HG02571 (cell line): ENCODE measurements around the gene GRK2.
"Not testable (repeated sequence)": the region's sequence is repeated elsewhere in the genome, so short reads cannot be mapped to it uniquely, and the experiment has no call there.

Experiments used
- ATAC-seq: cut with Tn5 transposase; IDR thresholded peaks from one replicate; pipeline ENCODE4 v1.9.1; 2021; ENCODE audit warnings: mild to moderate bottlenecking, moderate library complexity; ENCODE audit not compliant: unreplicated experiment

The GRK2 gene

GRCh38 chr11:67311051-67311555 lies 44.8 kb downstream of the GRK2 start:
- no peak for ATAC-seq

- no peak for ATAC-seq
These were observed 45.3 kb downstream of the GRK2 start for GRCh38 chr11:67311556-67312082.

GRCh38 chr11:67312187-67313021 lies 46.1 kb downstream of the GRK2 start:
- no peak for ATAC-seq

- no peak for ATAC-seq
These were observed 47.0 kb downstream of the GRK2 start for GRCh38 chr11:67313125-67313890.

GRCh38 chr11:67314218-67314617 lies 47.9 kb downstream of the GRK2 start:
- no peak for ATAC-seq

DNA sequence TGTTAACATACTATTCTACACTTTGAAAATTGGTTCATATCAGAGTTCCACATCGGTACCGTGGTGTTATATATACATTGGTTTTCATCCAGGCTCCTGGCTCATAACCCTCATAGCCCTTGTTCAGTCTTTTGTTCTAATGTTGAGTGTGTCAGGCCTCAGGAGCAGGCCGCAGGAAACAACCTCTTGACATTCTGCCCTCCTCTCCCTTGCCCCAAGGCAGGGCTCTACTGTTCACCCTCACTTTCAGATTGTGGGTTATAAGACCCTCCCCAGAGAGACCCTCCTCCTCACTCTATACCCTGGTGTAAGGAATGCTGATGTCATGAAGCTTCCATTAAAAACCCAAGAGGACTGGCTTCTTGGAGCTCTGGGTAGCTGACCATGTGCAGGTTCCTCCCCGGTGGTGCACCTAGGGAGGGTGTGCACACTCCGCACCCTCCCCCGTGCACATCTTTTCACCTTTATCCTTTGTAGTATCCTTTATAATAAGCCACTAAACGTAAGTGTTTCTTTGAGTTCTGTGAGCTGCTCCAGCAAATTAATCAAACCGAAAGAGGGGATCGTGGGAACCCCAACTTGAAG lies 49.1 kb downstream of the GRK2 start:
- ATAC-seq: no peak

GRCh38 chr11:67316882-67317204 lies 50.6 kb downstream of the GRK2 start:
- no peak for ATAC-seq

DNA sequence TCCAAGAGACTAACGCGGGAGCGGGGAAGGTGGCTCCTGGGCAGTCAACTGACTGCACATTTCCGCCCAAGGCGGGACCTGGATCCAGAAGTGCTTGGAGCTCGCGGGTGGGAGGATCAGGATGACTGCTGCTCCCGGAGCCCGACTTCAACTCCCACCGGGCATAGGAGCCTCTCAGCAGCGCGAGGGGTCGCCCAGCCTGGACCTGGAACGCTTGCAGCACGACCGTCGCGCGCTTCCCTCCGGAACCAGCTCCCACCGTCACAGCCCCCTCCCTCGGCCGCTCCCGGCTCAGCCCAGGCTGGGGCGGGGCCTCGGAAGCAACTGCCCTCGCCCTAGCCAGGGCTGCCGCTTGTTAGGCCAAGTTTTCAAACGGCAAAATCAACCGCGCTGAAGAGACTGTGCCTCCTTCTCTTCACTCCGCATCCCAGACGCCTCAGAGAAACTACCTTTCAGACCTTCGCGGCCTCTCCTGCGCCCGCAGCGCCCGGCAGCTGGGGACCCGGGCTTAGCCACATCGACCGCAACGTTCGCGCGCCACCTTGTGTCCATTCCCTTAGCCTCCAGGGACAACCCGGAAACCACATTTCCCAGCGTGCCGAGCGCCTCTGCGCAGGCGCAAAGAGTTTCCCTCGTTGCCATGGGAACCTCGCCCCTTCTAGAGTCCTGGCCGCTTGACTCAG lies 51.1 kb downstream of the GRK2 start:
- peak; percentile 79 for ATAC-seq

DNA sequence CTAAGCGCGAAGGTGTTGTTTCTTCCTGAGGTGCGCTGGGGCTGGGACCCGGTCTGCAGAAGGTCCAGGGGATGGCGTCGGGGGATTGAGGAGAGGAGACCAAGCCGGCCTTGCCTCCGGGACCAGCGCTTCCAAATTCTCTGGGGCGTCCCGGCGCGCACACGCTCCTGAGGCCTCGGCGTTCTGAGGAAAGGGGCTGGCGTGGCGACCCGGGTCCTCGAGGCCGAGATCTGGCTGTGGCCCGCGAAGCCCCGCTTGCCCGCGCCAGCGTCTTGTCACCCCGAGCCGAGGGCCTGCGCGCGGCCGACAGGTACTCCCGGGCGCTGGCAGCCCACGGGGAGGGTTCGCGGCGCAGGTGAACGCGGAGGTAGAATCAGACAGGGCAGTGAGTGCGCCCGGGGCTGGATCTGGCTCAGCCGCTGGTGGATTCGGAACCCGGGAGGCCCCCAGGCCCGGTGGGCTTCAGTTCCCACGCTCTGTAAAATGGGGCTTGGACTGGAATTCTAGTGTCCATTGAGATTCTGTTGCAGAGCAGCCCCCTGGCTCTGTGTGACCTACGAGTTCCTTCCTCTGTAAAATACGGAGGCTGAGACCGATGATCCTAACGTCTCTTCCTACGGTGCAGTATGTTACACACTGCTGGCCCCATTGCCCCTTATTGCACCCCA lies 51.7 kb downstream of the GRK2 start:
- ATAC-seq: peak; percentile 3

GRCh38 chr11:67318876-67319275 lies 52.6 kb downstream of the GRK2 start:
- not testable (repeated sequence) for ATAC-seq

- ATAC-seq: no peak
These were observed 53.7 kb downstream of the GRK2 start for GRCh38 chr11:67320011-67320410.

DNA sequence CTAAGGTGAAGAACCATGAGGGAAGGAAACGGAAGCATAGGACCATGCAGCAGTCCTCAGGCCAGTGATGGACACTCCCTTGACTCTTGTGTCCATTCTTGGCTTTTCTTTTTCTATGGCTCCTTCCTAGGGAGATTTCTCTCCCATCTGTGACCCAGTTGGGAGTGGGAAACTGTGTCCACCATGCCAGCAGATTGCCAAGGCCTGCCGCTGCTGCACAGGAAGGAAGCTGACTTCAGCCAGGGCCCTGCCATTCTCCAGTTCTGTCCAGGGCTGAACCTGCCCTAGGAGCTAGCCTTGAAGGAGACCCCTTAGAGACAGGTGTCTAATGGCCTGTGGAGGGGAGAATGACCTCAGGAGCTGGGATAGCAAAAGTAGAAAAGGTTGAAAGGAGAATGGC lies 54.4 kb downstream of the GRK2 start:
- no peak for ATAC-seq

- ATAC-seq: no peak
These were observed 55.1 kb downstream of the GRK2 start for GRCh38 chr11:67321313-67321871.

DNA sequence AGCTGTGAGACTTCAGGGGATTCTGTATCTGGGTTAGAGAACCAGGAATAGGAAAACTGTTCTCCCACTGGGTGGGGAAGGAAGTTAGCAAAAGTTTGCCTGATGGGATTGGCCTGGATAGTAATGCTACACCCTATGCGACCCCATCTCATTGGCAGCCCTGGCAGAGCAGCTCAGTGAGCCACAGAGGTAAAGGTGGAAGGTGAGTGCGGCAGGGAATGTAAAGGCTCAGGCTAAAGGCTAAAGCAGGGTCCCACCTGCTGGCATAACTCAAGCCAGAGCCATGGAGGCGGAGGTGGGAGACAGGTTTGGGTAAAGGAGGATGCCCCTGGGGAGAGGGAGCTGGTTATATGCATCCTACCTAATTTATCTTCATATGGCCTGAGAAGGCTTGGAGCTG lies 55.8 kb downstream of the GRK2 start:
- ATAC-seq: no peak

DNA sequence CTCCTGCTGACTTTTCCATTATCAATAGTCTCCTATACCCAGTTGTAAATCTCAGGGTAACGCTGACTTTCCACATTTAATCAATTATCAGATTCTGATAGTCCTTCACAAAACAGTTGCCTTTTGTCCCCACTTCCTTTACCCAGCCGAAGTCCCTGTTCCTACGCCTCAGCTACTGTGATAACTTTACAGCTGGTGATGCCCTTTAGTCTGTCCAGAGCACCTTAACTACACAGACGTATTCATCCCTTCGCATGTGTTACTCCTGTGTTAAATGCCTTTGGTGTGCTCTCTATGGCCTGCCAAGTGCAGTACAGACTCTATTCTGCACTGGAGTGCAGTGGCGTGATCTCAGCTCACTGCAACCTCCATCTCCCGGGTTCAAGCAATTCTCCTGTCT lies 57.3 kb downstream of the GRK2 start:
- ATAC-seq: no peak

DNA sequence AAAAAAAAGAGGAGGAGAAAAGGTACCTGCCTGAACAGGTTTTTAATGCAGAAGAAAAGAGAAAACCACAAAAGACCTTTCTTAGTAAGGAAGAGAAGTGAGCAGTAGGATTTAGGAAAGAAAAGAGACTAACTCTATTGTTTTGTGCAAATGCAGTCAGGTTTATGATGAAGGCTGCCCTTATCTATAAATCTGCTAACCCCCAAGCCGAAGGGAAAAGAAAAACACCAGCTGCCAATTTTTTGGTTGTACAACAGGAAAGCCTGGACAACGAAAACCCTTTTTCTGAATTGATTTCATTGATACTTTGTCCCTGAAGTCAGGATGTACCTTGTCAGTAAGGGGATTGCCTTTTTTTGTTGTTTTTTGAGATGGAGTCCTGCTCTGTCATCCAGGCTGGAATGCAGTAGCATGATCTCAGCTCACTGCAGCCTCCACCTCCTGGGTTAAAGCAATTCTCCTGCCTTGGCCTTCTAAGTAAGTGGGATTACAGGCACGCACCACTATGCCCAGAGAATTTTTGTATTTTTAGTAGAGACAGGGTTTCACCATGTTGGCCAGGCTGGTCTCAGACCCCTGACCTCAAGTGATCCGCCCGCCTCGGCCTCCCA lies 65.9 kb downstream of the GRK2 start:
- ATAC-seq: no peak
